ENCODE measurements around the gene TCHP. TPM values are rescaled to one million over a fixed set of nuclear protein-coding genes. Genes with fewer than 3 reads are reported as not detected.

Gene TCHP
- total RNA-seq, 2 experiments from 2014 or later = 38.4 to 40.1 TPM

DNA sequence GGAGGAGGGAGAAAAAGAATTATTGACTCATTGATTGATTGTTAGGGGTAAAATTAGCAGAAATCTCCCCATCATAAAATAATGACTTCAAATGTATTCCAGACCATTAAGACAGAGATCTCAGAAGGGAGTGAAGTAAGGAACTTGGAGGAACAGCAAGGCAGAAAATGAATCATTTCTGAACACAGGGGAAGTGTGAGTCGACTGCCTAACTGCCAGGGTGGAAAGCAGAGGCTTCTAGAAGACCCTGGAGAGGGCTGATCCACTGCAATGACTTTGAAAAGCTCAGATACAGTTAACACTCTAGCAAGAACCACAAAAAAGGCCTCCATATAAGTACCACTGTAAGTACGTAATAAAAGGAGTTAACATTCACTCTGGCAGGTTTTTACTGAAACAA lies 29.4 kb upstream of the TCHP start:
- DNase-seq (no peak), ATAC-seq (no peak)
- CTCF ChIA-PET = no interaction called here
- Mint-ChIP-seq H3K4me3 (no peak overlapping the region), H3K27ac (no peak overlapping the region), H3K36me3 (peaks cover 5% of the 10 kb centered on the region), H3K4me1 (peaks cover 22% of the 10 kb centered on the region), H3K9me3 (ENCODE audit: low read depth) (no peaks in the 10 kb centered on the region), H3K27me3 (no peaks in the 10 kb centered on the region)

DNA sequence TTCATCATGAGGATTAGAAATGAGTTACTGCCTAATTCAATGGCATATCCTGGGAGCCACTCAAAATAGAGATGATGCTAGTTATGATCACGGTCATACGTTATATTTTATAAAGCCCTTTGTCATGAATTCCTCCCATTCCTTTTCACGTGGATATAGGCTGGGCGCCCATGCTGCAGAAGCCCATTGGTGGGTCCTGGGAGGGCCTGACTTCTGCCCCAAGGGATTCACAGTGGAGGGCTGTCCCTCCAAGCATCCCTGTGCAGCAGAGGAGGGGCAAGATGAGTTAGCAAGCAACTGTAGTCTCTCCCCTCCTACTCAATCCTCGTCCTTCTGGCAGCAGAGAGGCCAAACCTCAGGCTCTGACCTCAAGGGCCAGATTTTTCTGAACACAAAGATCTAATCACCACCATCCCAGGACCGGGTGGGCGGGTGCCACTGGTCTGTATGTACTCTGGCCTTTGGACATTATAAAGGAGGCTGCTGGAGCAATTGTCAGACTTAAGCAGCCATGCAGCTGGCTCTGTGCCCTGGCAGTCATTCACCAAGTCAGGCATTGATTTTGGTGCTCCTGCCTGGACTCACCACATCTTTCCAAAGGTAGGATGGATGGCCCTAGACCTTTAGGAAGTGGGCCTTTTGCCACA lies 28.3 kb upstream of the TCHP start:
- CTCF ChIA-PET = no interaction called here
- DNase-seq (no peak), ATAC-seq (no peak)
- peaks cover 5% of the 10 kb centered on the region for H3K36me3 Mint-ChIP-seq
- H3K4me1 Mint-ChIP-seq = peaks cover 31% of the 10 kb centered on the region
- H3K4me3 Mint-ChIP-seq = no peak overlapping the region
- H3K27me3 Mint-ChIP-seq = no peaks in the 10 kb centered on the region
- H3K27ac Mint-ChIP-seq = no peak overlapping the region
- H3K9me3 Mint-ChIP-seq (ENCODE audit: low read depth) = no peaks in the 10 kb centered on the region

DNA sequence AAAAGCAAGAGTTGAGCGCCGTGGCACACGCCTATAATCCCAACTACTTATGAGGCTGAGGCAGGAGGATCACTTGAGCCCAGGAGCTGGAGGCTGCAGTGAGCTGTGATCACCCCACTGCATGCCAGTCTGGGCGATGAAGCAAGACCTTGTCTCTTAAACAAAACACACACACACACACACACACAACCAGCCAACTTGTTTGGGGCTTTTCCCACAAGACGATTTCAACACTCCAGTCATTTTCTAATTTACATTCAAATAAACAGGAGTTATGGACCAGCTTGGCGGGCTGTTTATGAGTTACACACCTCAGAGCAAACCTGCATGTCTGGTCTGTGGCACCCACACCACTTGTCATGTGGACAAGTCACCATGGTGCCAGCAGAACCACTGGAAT lies 26.4 kb upstream of the TCHP start:
- no peaks in the 10 kb centered on the region for H3K27me3 Mint-ChIP-seq
- H3K4me1 Mint-ChIP-seq = peaks cover 31% of the 10 kb centered on the region
- CTCF ChIA-PET = interaction anchor here (0.6 to 1.7 kb wide), 4 partner anchors 14 to 42 kb away, joined by 3 to 9 read pairs (median 4); no protein-coding TSS in a partner anchor
- no peak for DNase-seq
- no peak overlapping the region for H3K4me3 Mint-ChIP-seq
- H3K27ac Mint-ChIP-seq = no peak overlapping the region
- ATAC-seq = no peak
- H3K36me3 Mint-ChIP-seq = peaks cover 5% of the 10 kb centered on the region
- H3K9me3 Mint-ChIP-seq (ENCODE audit: low read depth) = no peaks in the 10 kb centered on the region

DNA sequence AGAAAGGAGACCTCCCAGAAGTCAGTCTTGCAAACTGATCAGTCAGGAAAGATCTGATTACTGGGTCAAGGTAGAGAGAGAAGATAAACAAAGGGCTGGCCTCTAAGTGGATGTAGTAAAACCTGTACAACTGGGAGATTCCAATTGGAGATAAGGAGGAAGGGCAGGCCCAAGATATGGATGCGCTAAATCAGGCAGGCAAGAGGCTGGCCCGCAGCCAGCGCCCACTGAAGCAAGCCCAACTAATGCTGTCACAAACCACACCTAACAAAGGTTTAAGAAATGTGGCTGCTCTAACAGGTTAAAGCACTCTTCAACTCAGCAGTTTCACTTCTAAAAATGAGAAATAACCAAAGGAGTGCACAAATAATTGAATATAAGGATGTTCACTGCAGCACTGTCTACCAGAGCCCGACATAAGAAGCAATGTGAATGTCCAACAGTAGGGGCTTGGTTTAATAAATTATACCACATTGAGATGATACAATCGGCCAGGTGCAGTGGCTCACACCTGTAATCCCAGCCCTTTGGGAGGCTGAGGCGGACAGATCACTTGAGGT lies 24.4 kb upstream of the TCHP start:
- peaks cover 5% of the 10 kb centered on the region for H3K36me3 Mint-ChIP-seq
- no peaks in the 10 kb centered on the region for H3K27me3 Mint-ChIP-seq
- no peak overlapping the region for H3K4me3 Mint-ChIP-seq
- DNase-seq (no peak), ATAC-seq (no peak)
- H3K27ac Mint-ChIP-seq = no peak overlapping the region
- H3K4me1 Mint-ChIP-seq = peaks cover 43% of the 10 kb centered on the region
- CTCF ChIA-PET = interaction anchor here (0.6 to 4.4 kb wide), 6 partner anchors 16 to 432 kb away, joined by 3 to 29 read pairs (median 8); no protein-coding TSS in a partner anchor
- no peaks in the 10 kb centered on the region for H3K9me3 Mint-ChIP-seq (ENCODE audit: low read depth)

DNA sequence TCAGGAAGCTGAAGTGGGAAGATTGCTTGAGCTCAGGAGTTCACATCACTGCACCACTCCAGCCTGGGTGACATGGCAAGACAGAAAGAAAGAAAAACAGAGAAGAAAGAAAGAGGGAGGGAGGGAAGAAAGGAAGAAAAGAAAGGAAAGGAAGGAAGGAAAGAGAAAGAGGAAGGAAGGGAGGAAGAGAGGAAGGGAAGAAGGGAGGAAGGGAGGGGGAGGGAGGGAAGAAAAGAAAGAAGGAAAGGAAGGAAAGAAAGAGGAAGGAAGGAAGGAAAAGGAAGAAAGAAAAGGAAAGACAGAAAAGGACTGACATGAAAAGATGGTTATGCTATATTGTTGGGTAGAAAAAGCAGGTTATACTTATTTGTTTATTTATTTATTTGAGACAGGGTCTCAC lies 23.7 kb upstream of the TCHP start:
- CTCF ChIA-PET = interaction anchor here (0.6 to 4.4 kb wide), 6 partner anchors 17 to 432 kb away, joined by 3 to 29 read pairs (median 8); no protein-coding TSS in a partner anchor
- H3K27ac Mint-ChIP-seq = no peak overlapping the region

DNA sequence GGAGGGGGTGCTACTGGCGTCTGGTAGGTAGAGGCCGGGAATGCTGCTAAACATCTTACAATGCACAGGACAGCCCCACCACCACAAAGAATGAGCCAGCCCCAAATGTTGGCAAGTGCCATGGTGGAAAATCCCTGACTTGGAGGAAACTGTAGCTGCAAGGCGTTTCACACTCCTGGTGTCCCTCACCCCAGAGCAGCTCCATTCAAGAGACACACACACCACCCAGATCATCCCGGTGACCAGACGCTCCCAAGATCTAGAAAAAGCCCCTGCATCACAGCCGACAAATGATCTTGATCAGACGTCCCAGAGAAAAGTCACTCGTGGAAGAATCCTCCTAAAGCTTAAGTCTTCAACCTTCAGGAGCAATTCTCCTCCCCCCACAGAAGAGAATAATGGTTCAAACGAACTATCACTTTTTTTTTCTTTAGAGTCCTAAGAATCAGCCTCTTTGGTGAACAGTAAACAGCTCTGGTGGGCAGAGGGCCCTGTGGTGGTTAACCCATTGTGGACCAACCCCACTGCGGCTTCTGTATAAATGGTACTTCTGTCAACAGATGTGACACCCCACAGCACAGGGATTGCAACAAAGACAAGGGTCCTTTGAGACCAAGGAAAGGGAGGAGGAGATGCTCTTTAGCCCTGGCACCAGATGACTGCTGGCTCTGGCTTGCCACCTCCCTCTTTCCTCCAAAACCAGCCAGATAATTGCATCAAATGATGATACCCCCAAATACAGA lies 22.4 kb upstream of the TCHP start:
- DNase-seq = no peak
- Mint-ChIP-seq H3K36me3 (peaks cover under 1% of the 10 kb centered on the region), H3K27ac (no peak overlapping the region), H3K4me1 (peaks cover 46% of the 10 kb centered on the region), H3K27me3 (no peaks in the 10 kb centered on the region), H3K4me3 (no peak overlapping the region), H3K9me3 (ENCODE audit: low read depth) (no peaks in the 10 kb centered on the region)
- CTCF ChIA-PET = interaction anchor here (0.9 to 4.4 kb wide), 6 partner anchors 10 to 73 kb away, joined by 3 to 29 read pairs (median 8); no protein-coding TSS in a partner anchor
- ATAC-seq = no peak

More for the DNA sequence above, 23.7 kb upstream of the TCHP start:
- DNase-seq = no peak
- no peak for ATAC-seq
- peaks cover 3% of the 10 kb centered on the region for H3K36me3 Mint-ChIP-seq
- no peaks in the 10 kb centered on the region for H3K9me3 Mint-ChIP-seq (ENCODE audit: low read depth)
- no peaks in the 10 kb centered on the region for H3K27me3 Mint-ChIP-seq
- H3K4me3 Mint-ChIP-seq = no peak overlapping the region
- H3K4me1 Mint-ChIP-seq = peaks cover 47% of the 10 kb centered on the region

DNA sequence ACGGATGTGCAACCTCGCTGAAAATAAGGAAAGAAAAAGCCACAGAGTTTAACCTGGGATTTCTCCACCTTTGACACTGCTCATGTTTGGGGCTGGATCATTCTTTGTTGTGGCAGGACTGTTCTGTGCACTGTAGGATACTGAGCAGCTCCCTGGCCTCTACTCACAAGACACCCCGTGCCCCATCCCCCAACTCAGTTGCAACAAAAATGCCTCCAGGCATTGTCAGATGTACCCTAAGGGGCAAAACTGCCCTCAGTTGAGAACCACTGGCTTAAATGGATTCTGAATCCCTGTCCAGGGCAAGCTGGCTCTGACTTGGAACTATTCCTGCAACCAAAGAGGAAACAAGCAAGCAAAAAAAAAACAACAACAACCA lies 21.8 kb upstream of the TCHP start:
- no peak for DNase-seq
- no peak overlapping the region for H3K4me3 Mint-ChIP-seq

DNA sequence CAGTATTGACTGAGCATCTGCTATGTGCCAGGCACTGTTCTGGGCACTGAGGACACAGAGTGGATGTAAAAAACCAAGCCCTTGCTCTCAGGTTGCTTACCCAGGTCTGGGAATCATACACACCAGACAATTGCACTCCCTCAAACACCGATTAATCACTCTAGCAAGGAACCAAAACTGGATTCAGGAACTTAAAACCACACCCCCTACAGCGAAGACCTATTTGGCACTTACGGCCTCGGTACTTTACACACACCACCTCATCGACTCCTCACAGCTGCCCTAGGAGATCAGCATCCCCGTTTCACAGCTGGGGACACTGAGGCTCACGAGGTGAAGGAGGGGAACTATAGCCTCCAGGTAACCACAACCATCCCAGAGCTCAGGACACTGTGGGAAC lies 21.3 kb upstream of the TCHP start:
- peak overlapping the region; percentile 94 for H3K4me3 Mint-ChIP-seq
- no peaks in the 10 kb centered on the region for H3K36me3 Mint-ChIP-seq
- no peaks in the 10 kb centered on the region for H3K27me3 Mint-ChIP-seq
- peaks cover 46% of the 10 kb centered on the region for H3K4me1 Mint-ChIP-seq
- DNase-seq (no peak), ATAC-seq (no peak)
- CTCF ChIA-PET = interaction anchor here (0.8 to 4.4 kb wide), 5 partner anchors 10 to 73 kb away, joined by 3 to 29 read pairs (median 6); no protein-coding TSS in a partner anchor
- no peaks in the 10 kb centered on the region for H3K9me3 Mint-ChIP-seq (ENCODE audit: low read depth)
- no peak overlapping the region for H3K27ac Mint-ChIP-seq

More for the DNA sequence above, 21.8 kb upstream of the TCHP start:
- CTCF ChIA-PET = interaction anchor here (1.0 to 4.4 kb wide), 5 partner anchors 25 to 73 kb away, joined by 3 to 29 read pairs (median 12); no protein-coding TSS in a partner anchor
- Mint-ChIP-seq H3K4me1 (peaks cover 46% of the 10 kb centered on the region), H3K36me3 (no peaks in the 10 kb centered on the region), H3K9me3 (ENCODE audit: low read depth) (no peaks in the 10 kb centered on the region), H3K27me3 (no peaks in the 10 kb centered on the region), H3K27ac (no peak overlapping the region)
- no peak for ATAC-seq

DNA sequence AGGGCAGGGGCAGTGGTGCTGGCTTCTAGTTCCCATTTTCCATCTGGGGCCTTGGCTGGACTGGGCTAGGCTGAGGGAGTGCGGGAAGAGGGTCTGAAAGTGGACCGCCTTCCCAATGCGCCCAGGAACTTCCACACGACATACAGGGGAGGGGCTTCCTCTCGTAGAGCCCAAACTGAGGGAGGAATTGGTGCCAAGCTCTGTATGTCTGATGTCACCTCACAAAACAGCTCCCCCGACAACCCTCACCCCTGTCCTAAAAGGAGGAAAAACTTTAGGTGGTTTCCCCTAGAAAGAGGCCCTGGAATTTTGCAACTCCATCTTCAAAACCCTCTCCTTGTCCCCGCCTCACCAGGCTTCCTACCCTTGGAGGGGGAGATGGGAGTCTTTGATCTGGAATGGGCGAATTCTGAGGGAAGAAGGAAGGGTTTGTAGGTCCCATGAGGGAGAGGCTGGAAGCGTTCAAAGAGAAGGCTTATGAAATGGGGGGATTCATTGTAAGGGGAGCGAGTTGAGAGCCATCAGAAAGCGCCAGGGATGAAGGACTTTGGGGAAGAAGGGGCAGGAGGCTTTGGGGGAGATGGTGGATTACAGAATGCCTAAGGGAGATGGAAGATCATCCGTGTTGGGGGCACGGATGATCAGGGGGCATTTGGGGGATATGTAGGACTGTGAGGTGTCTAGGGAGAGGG lies 20.6 kb upstream of the TCHP start:
- Mint-ChIP-seq H3K4me1 (peaks cover 46% of the 10 kb centered on the region), H3K27ac (peak overlapping the region; percentile 83), H3K36me3 (no peaks in the 10 kb centered on the region), H3K4me3 (peak overlapping the region; percentile 94), H3K9me3 (ENCODE audit: low read depth) (no peaks in the 10 kb centered on the region), H3K27me3 (no peaks in the 10 kb centered on the region)
- DNase-seq = no peak
- ATAC-seq = no peak
- CTCF ChIA-PET = interaction anchor here (0.8 to 4.4 kb wide), 3 partner anchors 9 to 73 kb away, joined by 3 to 29 read pairs (median 6); no protein-coding TSS in a partner anchor

DNA sequence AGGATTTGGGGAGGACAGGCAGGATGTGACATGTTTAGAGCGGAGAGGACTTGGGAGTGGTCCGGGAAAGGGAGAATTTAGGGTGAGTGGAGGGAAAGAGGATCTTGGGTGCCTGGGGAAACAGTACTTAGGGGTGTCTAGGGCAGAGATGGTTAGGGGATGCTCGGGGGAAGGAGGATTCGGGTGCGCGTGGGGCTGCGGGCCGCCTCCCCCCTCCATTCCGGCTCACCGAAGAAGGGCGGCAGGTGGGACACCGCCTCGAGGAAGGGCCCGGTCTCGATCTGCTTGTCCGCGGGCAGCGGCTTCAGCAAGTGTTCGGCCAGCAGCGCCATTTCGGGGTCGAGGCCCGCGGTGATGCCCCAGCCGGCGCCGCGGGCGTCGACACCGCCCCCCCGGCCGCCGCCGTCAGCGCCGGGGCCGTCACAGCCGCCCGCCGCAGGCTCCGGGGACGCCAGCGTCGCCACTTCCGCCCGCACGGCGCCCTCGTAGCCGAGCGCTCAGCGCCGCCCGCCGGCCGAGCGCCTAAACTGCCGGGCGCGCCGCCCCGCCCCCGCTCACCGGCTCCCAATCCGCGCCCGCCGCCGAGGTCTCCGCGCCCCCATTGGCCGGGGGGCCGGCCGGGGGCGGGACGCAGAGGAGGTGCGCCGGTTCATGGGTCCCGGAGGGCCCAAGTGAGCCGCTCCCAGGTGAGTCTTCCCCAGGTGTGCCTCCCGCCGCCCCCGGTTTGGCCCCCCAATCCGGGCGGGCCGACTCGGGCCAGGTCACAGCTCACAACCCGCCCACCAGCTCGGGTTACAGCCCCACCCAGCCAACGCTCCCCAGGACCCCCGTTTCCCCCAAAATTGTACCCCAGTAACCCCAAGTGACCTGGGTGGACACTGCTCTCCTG lies 19.8 kb upstream of the TCHP start, which contains the start of gene GLTP:
Gene GLTP (minus strand): TSS at position 499 of the 889 bp plus-strand sequence. CDS start 167 bp downstream, at position 332.
- H3K36me3 Mint-ChIP-seq = no peaks in the 10 kb centered on the region
- CTCF ChIA-PET = interaction anchor here (1.5 to 4.4 kb wide), 4 partner anchors 20 to 74 kb away, joined by 6 to 29 read pairs (median 12); partner anchors contain the start of gene TCHP

DNA sequence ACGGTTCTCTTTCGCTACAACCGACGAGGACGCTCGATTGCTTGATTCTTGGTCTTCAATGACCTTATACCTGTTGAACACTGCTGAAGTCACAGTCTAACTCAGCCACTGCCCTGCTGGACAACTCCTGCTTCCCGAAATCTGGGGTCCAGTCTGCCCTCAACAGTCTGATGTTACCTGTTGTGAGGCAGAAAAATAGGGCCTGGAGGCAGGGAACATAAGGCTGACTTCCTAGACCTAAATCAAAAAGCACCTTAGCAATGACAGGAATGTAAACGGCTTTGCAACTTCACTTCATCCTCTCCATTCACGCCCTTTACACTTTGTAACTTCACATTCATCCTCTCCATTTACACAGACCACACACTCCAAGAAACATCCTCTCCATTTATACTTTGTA lies 19.1 kb upstream of the TCHP start:
- H3K9me3 Mint-ChIP-seq (ENCODE audit: low read depth) = no peaks in the 10 kb centered on the region
- H3K27me3 Mint-ChIP-seq = no peaks in the 10 kb centered on the region
- no peaks in the 10 kb centered on the region for H3K36me3 Mint-ChIP-seq
- peak overlapping the region; percentile 83 for H3K4me3 Mint-ChIP-seq
- no peak for DNase-seq
- H3K27ac Mint-ChIP-seq = peak overlapping the region; percentile 87
- no peak for ATAC-seq
- peaks cover 37% of the 10 kb centered on the region for H3K4me1 Mint-ChIP-seq
- CTCF ChIA-PET = interaction anchor here (2.0 to 2.4 kb wide), 2 partner anchors 20 to 28 kb away, joined by 8 to 16 read pairs; partner anchors contain the start of gene TCHP

More for the DNA sequence above, 19.8 kb upstream of the TCHP start, which contains the start of gene GLTP:
- Mint-ChIP-seq H3K4me3 (peak within 1 kb of the TSS; percentile 94), H3K27ac (peak within 1 kb of the TSS; percentile 87), H3K9me3 (ENCODE audit: low read depth) (no peaks in the 10 kb centered on the region), H3K4me1 (peaks cover 42% of the 10 kb centered on the region), H3K27me3 (no peaks in the 10 kb centered on the region)
- DNase-seq = peak; percentile 89
- ATAC-seq = peak; percentile 97

DNA sequence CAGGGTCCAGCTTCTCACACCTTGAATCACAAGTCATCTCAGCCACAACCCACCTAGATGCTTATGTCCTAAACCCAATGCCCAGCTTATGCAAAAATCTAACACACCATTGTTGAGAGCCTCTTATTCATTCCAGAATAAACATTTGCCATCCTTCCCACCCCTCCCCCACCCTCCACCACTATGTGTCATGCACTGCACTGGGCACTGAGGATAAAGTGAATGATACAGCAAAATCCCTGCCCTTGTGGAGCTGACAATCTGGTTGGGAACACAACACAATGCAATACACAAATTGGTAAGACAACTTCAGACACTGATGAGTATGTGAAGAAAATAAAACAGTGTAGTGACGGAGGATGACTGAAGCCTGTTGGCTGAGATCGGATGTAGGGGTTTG lies 18.3 kb upstream of the TCHP start:
- H3K27me3 Mint-ChIP-seq = no peaks in the 10 kb centered on the region
- H3K9me3 Mint-ChIP-seq (ENCODE audit: low read depth) = no peaks in the 10 kb centered on the region
- H3K36me3 Mint-ChIP-seq = no peaks in the 10 kb centered on the region
- DNase-seq (no peak), ATAC-seq (no peak)
- H3K4me3 Mint-ChIP-seq = peak overlapping the region; percentile 83
- H3K4me1 Mint-ChIP-seq = peaks cover 31% of the 10 kb centered on the region
- H3K27ac Mint-ChIP-seq = no peak overlapping the region
- CTCF ChIA-PET = interaction anchor here (1.0 to 2.4 kb wide), 7 partner anchors 19 to 453 kb away, joined by 3 to 16 read pairs (median 4); partner anchors contain the start of gene TCHP

Data from activated CD8-positive, alpha-beta memory T cell treated with anti-CD3 and anti-CD28 coated beads, Interleukin-2, amount 10 ng/mL, durations not matched to agents 7 days and 5 days (primary cell).